Sigmoid colon (tissue), 7 donors: ENCODE data around the gene LFNG. TPM values are rescaled to one million over a fixed set of nuclear protein-coding genes. Genes with fewer than 3 reads are reported as not detected.

Source experiments
- DNase-seq: peaks from one replicate; pipeline ENCODE4 v3.0.0-alpha.2; 2019
- H3K27ac ChIP-seq, 4 donors: fragments of 200-600 bp; sonication (generic); one replicate each; pipeline ENCODE4 v1.5.1; 2016 to 2019; ENCODE audit warnings: mild to moderate bottlenecking in 1 of 4
- H3K27me3 ChIP-seq, 3 donors: fragments of 200-600 bp; sonication (generic); one replicate each; pipeline ENCODE4 v1.5.1; 2019; ENCODE audit warnings: mild to moderate bottlenecking in 1 of 3
- H3K36me3 ChIP-seq, 4 donors: fragments of 200-600 bp; sonication (generic); one replicate each; pipeline ENCODE4 v1.5.1; 2016 to 2019
- H3K4me1 ChIP-seq, 4 donors: fragments of 200-600 bp; sonication (generic); one replicate each; pipeline ENCODE4 v1.5.1; 2017 to 2019
- H3K4me3 ChIP-seq, 4 donors: fragments of 200-600 bp; sonication (generic); one replicate each; pipeline ENCODE4 v1.5.1; 2017 to 2019; ENCODE audit warnings: mild to moderate bottlenecking in 2 of 4, moderate library complexity in 1 of 4
- H3K9me3 ChIP-seq, 4 donors: fragments of 200-600 bp in 3 of 4; sonication (generic) in 3 of 4; one replicate each; pipeline versions ENCODE4 v1.5.1 to v1.6.1; 2013 to 2019
- EP300 ChIP-seq, 4 donors: sonication (generic); formaldehyde crosslinking; IDR thresholded peaks; one replicate each; pipeline ENCODE4 v1.6.1; 2017; ENCODE audit warnings: antibody characterized with exemption in 4 of 4
- POLR2A ChIP-seq, 2 donors: fragments of 450-650 bp; IDR thresholded peaks; one replicate each; pipeline ENCODE4 v1.6.1; 2016; ENCODE audit warnings: antibody characterized with exemption in 2 of 2, mild to moderate bottlenecking in 2 of 2, moderate library complexity in 2 of 2
- POLR2AphosphoS5 ChIP-seq, 4 donors: sonication (generic); formaldehyde crosslinking; IDR thresholded peaks; one replicate each; pipeline ENCODE4 v1.6.1; 2017; ENCODE audit warnings: antibody characterized with exemption in 4 of 4
- WGBS, 2 donors: extraction: QIAGEN DNeasy Blood & Tissue Kit; methylation state at CpG; one replicate each; pipeline ENCODE4 v1.1.7; 2013; 5-methylcytosine and 5-hydroxymethylcytosine counted together
- intact Hi-C: fragments of 100-400 bp; cut with DNase I; formaldehyde crosslinking; loops from one replicate; pipeline ENCODE4 v1.15.1; 2023
- polyA plus RNA-seq, 3 donors: library from polyadenylated mRNA; stranded (reverse); fragments of 200-250 nt; gene quantifications; one replicate each; pipeline ENCODE4 v1.2.3, GENCODE V29; 2013
- total RNA-seq, 4 donors: library from RNA; depleted of rRNA; stranded (reverse); fragments of >200 nt; gene quantifications; one replicate each; pipeline ENCODE4 v1.1.0, GENCODE V29; 2016
- TF ChIP-seq, protein P1 (sequence below), 4 experiments: fragments of 450-650 bp in 3 of 4; fragments of 200-600 bp in 1 of 4; IDR thresholded peaks; one replicate each; pipeline ENCODE4 v1.5.1; 2016 to 2019; ENCODE audit warnings: antibody characterized with exemption in 4 of 4, mild to moderate bottlenecking in 3 of 4, moderate library complexity in 2 of 4
- donor health status: healthy with polysubstance abuse.
- donor health status: Bipolar disorder and iron deficiency.
- donor health status: healthy.

LFNG gene
- total and polyA plus RNA-seq, 7 donors: 1.8 to 34.5 (median 5.8) TPM

GRCh38 chr7:2483494-2483893 lies 36.1 kb upstream of the LFNG start:
- DNase-seq: no peak
- 64 to 72% methylated on average over 5 of the region's 5 CpGs for WGBS, 2 donors
- Histone ChIP-seq H3K9me3 (peaks cover 0 to 9% (median 3%) of the 10 kb centered on the region in 4 donors), H3K36me3 (no peaks in the 10 kb centered on the region), H3K27me3 (peaks cover 7 to 85% (median 29%) of the 10 kb centered on the region in 3 donors), H3K27ac (no peak overlapping the region), H3K4me3 (no peak overlapping the region), H3K4me1 (peaks cover 0 to 16% (median 16%) of the 10 kb centered on the region in 4 donors)
- TF ChIP-seq, protein P1, sequence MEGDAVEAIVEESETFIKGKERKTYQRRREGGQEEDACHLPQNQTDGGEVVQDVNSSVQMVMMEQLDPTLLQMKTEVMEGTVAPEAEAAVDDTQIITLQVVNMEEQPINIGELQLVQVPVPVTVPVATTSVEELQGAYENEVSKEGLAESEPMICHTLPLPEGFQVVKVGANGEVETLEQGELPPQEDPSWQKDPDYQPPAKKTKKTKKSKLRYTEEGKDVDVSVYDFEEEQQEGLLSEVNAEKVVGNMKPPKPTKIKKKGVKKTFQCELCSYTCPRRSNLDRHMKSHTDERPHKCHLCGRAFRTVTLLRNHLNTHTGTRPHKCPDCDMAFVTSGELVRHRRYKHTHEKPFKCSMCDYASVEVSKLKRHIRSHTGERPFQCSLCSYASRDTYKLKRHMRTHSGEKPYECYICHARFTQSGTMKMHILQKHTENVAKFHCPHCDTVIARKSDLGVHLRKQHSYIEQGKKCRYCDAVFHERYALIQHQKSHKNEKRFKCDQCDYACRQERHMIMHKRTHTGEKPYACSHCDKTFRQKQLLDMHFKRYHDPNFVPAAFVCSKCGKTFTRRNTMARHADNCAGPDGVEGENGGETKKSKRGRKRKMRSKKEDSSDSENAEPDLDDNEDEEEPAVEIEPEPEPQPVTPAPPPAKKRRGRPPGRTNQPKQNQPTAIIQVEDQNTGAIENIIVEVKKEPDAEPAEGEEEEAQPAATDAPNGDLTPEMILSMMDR (IDR thresholded peaks at IDR 0.05): no peak
- TF ChIP-seq POLR2A (IDR thresholded peaks at IDR 0.05) (no peak), EP300 (IDR thresholded peaks at IDR 0.05) (no peak), POLR2AphosphoS5 (IDR thresholded peaks at IDR 0.05) (no peak)
- intact Hi-C loops: no loop called here

DNA sequence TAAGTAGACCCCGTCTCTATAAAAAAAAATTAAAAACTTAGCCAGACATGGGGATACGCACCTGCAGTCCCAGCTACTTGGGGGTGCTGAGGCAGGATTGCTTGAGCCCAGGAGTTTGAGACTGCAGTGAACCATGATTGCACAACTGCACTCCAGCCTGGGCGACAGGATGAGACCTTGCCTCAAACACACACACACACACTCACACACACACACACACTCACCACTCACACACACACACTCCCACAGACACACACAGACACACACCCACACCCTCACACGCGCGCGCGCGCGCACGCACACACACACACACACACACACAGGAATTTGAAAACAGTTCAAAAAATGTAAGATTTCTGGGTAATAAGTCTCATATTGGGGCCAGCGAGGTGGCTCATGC lies 34.7 kb upstream of the LFNG start:
- intact Hi-C loops: no loop called here
- Histone ChIP-seq H3K27me3 (peaks cover 4 to 72% (median 19%) of the 10 kb centered on the region in 3 donors), H3K27ac (no peak overlapping the region)

GRCh38 chr7:2487586-2488271 lies 31.8 kb upstream of the LFNG start:
- intact Hi-C loops: no loop called here
- DNase-seq: no peak
- Histone ChIP-seq H3K27ac (peak overlapping the region in 3 of 4 donors; percentile 19 to 54 (median 51)), H3K36me3 (no peaks in the 10 kb centered on the region), H3K4me1 (peaks cover 0 to 12% (median 10%) of the 10 kb centered on the region in 4 donors), H3K4me3 (no peak overlapping the region), H3K27me3 (peaks cover 0 to 48% (median 9%) of the 10 kb centered on the region in 3 donors), H3K9me3 (peaks cover 0 to 6% (median 3%) of the 10 kb centered on the region in 4 donors)
- WGBS, 2 donors: 66% methylated on average over 14 of the region's 14 CpGs
- TF ChIP-seq EP300 (IDR thresholded peaks at IDR 0.05): no peak
- TF ChIP-seq, protein P1 (IDR thresholded peaks at IDR 0.05): no peak
- no peak for TF ChIP-seq POLR2A (IDR thresholded peaks at IDR 0.05)

More for the DNA sequence above, 34.7 kb upstream of the LFNG start:
- TF ChIP-seq POLR2A (IDR thresholded peaks at IDR 0.05): no peak
- TF ChIP-seq, protein P1 (IDR thresholded peaks at IDR 0.05): no peak
- TF ChIP-seq EP300 (IDR thresholded peaks at IDR 0.05): no peak
- Histone ChIP-seq H3K9me3 (peaks cover 0 to 9% (median 3%) of the 10 kb centered on the region in 4 donors), H3K4me1 (peaks cover 0 to 12% (median 10%) of the 10 kb centered on the region in 4 donors), H3K36me3 (no peaks in the 10 kb centered on the region), H3K4me3 (no peak overlapping the region)
- WGBS, 2 donors: 83 to 85% methylated on average over 12 of the region's 12 CpGs
- no peak for DNase-seq

DNA sequence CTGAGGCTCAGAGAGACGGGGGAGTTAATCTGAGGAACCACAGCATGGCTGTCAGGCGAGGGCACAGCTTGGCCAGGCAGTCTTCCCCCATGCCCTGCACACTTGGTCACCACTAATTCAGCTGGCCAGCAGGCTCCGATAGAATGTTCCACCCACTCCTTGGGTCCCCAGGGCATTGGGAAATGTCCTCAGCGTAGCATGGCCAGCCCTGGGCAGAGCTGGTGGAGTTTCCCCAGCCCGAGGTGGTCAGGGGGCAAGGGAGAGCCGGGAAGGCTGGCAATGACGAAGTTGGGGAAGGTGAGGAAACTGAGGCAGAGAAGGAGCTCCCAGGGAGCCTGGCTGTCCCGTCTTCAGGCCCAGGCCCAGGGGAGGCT lies 31.3 kb upstream of the LFNG start:
- Histone ChIP-seq H3K27me3 (peaks cover 0 to 48% (median 8%) of the 10 kb centered on the region in 3 donors), H3K36me3 (no peaks in the 10 kb centered on the region), H3K4me3 (no peak overlapping the region), H3K9me3 (peaks cover 0 to under 1% (median under 1%) of the 10 kb centered on the region in 4 donors), H3K27ac (peak overlapping the region; percentile 31 to 54 (median 42)), H3K4me1 (peaks cover 0 to 12% (median 10%) of the 10 kb centered on the region in 4 donors)
- TF ChIP-seq POLR2AphosphoS5 (IDR thresholded peaks at IDR 0.05): no peak
- no peak for TF ChIP-seq EP300 (IDR thresholded peaks at IDR 0.05)
- no peak for TF ChIP-seq POLR2A (IDR thresholded peaks at IDR 0.05)
- TF ChIP-seq, protein P1 (IDR thresholded peaks at IDR 0.05): no peak
- intact Hi-C loops: no loop called here
- DNase-seq: no peak
- 78% methylated on average over 8 of the region's 8 CpGs for WGBS, 2 donors
